Endodermal cell (in vitro differentiated cells): ENCODE measurements around the gene POGZ. TPM values are rescaled to one million over a fixed set of nuclear protein-coding genes. Genes with fewer than 3 reads are reported as not detected.

Source experiments
- DNase-seq: peaks from one replicate; pipeline ENCODE4 v3.0.0-alpha.2; 2017
- H3K27ac ChIP-seq: 2 replicates; pipeline ENCODE4 v1.5.1; 2013; ENCODE audit warnings: mild to moderate bottlenecking, low read depth, low read length, moderate library complexity
- H3K27me3 ChIP-seq: 2 replicates; pipeline ENCODE4 v1.6.1; 2013; ENCODE audit warnings: mild to moderate bottlenecking, low read length, moderate library complexity; ENCODE audit not compliant: insufficient read depth, control insufficient read depth, poor library complexity, severe bottlenecking
- H3K36me3 ChIP-seq: 2 replicates; pipeline ENCODE4 v1.7.0; 2013; ENCODE audit warnings: mild to moderate bottlenecking, low read length, moderate library complexity; ENCODE audit not compliant: control insufficient read depth, insufficient read depth
- H3K4me1 ChIP-seq: one replicate; pipeline ENCODE4 v1.7.0; 2013; ENCODE audit warnings: low read length; ENCODE audit not compliant: control insufficient read depth, insufficient read depth
- H3K4me3 ChIP-seq: 2 replicates; pipeline ENCODE4 v1.5.1; 2013; ENCODE audit warnings: mild to moderate bottlenecking, low read length, moderate library complexity
- H3K9ac ChIP-seq: 2 replicates; pipeline ENCODE4 v1.6.1; 2013; ENCODE audit warnings: mild to moderate bottlenecking, low read length, moderate library complexity; ENCODE audit not compliant: poor library complexity, severe bottlenecking; ENCODE audit errors: extremely low read depth
- H3K9me3 ChIP-seq: 2 replicates; pipeline ENCODE4 v1.6.1; 2013; ENCODE audit warnings: mild to moderate bottlenecking, low read length, moderate library complexity; ENCODE audit not compliant: control insufficient read depth
- H3K27ac Mint-ChIP-seq: 2 replicates; pipeline ENCODE4 v1.8.0; 2020; ENCODE audit warnings: mixed read lengths
- H3K27me3 Mint-ChIP-seq: 2 replicates; pipeline ENCODE4 v1.8.0; 2021; ENCODE audit warnings: mild to moderate bottlenecking, mixed read lengths; ENCODE audit not compliant: insufficient read depth
- H3K36me3 Mint-ChIP-seq: 2 replicates; pipeline ENCODE4 v1.8.0; 2020; ENCODE audit warnings: low read depth, mixed read lengths
- H3K4me1 Mint-ChIP-seq: 2 replicates; pipeline ENCODE4 v1.8.0; 2020; ENCODE audit warnings: mixed read lengths
- H3K4me3 Mint-ChIP-seq: 2 replicates; pipeline ENCODE4 v1.8.0; 2020; ENCODE audit warnings: mild to moderate bottlenecking, moderate library complexity, mixed read lengths
- H3K9me3 Mint-ChIP-seq: 2 replicates; pipeline ENCODE4 v1.8.0; 2020; ENCODE audit warnings: mild to moderate bottlenecking, mixed read lengths
- WGBS, 2 experiments: methylation state at CpG; one replicate each; pipeline versions ENCODE4 v1.1.5 to v1.1.7; 2013; ENCODE audit warnings: missing lambda C conversion rate in 2 of 2, mixed read lengths in 1 of 2; ENCODE audit not compliant: insufficient coverage in 1 of 2, insufficient read length in 1 of 2; 5-methylcytosine and 5-hydroxymethylcytosine counted together
- total RNA-seq, 2 donors: library from RNA; stranded (reverse); fragmentation: NEBNext Ultra II Directional in 1 of 2; extraction: Animal tissue kit (Norgen Biotek cat#: 25700) in 1 of 2; gene quantifications; 2 replicates in 1 of 2; 3 replicates in 1 of 2; pipeline ENCODE4 v1.2.1, GENCODE V29; 2021
- TF ChIP-seq, protein P1 (sequence below): fragments of 200-600 bp; sonication (generic); conservative IDR thresholded peaks from 2 replicates; pipeline ENCODE4 v1.5.0; 2021; ENCODE audit warnings: antibody characterized with exemption, mild to moderate bottlenecking

Gene POGZ
- total RNA-seq, 2 donors from 2014 or later = 138 to 165 TPM

DNA sequence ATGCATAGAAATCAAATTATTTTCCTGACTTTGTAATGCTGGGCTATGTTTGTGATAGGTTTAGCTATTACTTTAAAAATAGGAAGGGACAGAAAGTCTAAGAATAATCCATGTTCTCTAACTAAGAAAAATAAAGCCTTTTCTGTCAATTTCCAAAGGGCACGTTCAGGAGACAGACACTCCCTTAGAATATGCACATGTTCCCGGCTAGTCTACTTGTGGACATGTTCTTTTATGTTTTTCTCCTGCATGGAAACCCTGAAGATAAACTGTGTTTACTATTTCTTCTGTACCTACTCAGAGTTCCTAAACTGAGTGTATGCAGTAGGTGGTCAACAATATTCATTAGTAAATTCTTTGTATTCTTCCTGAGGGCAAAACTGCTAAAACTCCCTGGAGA lies 47.4 kb downstream of the POGZ start:
- 92 to 94% methylated on average over 2 of the region's 2 CpGs for WGBS, 2 experiments
- H3K4me1 ChIP-seq = no peaks in the 10 kb centered on the region
- no peak for DNase-seq
- no peaks in the 10 kb centered on the region for H3K27me3 Mint-ChIP-seq
- H3K27ac ChIP-seq = no peak overlapping the region
- peaks cover 84% of the 10 kb centered on the region for H3K36me3 ChIP-seq
- H3K4me3 Mint-ChIP-seq = no peak overlapping the region
- H3K4me1 Mint-ChIP-seq = no peaks in the 10 kb centered on the region
- no peaks in the 10 kb centered on the region for H3K9me3 ChIP-seq
- no peaks in the 10 kb centered on the region for H3K27me3 ChIP-seq
- H3K9ac ChIP-seq = no peak overlapping the region
- peaks cover 72% of the 10 kb centered on the region for H3K36me3 Mint-ChIP-seq
- TF ChIP-seq, protein P1, sequence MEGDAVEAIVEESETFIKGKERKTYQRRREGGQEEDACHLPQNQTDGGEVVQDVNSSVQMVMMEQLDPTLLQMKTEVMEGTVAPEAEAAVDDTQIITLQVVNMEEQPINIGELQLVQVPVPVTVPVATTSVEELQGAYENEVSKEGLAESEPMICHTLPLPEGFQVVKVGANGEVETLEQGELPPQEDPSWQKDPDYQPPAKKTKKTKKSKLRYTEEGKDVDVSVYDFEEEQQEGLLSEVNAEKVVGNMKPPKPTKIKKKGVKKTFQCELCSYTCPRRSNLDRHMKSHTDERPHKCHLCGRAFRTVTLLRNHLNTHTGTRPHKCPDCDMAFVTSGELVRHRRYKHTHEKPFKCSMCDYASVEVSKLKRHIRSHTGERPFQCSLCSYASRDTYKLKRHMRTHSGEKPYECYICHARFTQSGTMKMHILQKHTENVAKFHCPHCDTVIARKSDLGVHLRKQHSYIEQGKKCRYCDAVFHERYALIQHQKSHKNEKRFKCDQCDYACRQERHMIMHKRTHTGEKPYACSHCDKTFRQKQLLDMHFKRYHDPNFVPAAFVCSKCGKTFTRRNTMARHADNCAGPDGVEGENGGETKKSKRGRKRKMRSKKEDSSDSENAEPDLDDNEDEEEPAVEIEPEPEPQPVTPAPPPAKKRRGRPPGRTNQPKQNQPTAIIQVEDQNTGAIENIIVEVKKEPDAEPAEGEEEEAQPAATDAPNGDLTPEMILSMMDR = no peak
- no peak overlapping the region for H3K27ac Mint-ChIP-seq
- no peak overlapping the region for H3K4me3 ChIP-seq
- H3K9me3 Mint-ChIP-seq = no peaks in the 10 kb centered on the region

DNA sequence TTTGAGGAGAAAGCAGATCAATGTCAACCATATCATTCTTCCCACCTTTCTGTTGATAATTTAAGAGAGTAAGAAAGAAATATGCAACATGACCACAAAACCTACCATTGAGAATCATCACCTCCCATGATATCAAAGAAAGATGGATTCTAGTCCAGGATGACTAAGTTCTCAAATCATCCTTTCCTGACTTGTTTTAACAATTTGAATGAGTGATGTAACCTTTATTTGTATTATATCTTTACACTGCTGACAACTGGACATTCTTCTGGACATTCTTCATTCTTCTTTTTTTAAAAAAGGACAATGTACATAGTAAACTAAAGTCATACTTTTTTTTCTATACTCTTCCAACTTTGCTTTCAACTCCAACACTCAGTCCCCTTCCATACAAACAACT lies 50.4 kb downstream of the POGZ start:
- H3K27ac Mint-ChIP-seq = no peak overlapping the region
- Histone ChIP-seq H3K27ac (no peak overlapping the region), H3K9ac (no peak overlapping the region), H3K27me3 (no peaks in the 10 kb centered on the region), H3K9me3 (no peaks in the 10 kb centered on the region), H3K4me1 (no peaks in the 10 kb centered on the region), H3K36me3 (peaks cover 88% of the 10 kb centered on the region), H3K4me3 (no peak overlapping the region)
- no peaks in the 10 kb centered on the region for H3K27me3 Mint-ChIP-seq
- H3K4me3 Mint-ChIP-seq = no peak overlapping the region
- no peaks in the 10 kb centered on the region for H3K4me1 Mint-ChIP-seq
- no peak for DNase-seq
- H3K9me3 Mint-ChIP-seq = no peaks in the 10 kb centered on the region
- TF ChIP-seq, protein P1 = no peak
- H3K36me3 Mint-ChIP-seq = peaks cover 72% of the 10 kb centered on the region

DNA sequence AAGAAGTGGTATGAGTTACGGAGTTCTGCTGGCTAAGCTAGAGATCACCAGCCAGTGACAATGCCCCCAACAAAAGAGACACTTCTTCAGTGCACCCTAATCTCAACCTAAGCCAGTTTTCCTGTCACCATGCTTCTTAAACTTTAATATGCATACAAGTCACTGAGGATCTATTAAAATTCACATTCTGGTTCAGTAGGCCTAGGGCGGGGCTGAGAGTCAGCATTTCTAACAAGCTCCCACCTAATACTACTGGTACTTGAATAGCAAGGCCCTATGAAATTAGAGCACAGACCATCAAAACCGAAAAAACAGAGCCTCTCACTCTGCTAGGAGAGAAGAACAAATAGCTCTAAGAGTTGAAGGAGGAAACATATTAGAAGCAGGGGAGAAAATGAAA lies 52.0 kb downstream of the POGZ start:
- no peaks in the 10 kb centered on the region for H3K9me3 ChIP-seq
- no peak overlapping the region for H3K4me3 ChIP-seq
- H3K27me3 Mint-ChIP-seq = no peaks in the 10 kb centered on the region
- H3K36me3 ChIP-seq = peaks cover 87% of the 10 kb centered on the region
- peaks cover 73% of the 10 kb centered on the region for H3K36me3 Mint-ChIP-seq
- no peaks in the 10 kb centered on the region for H3K27me3 ChIP-seq
- H3K9me3 Mint-ChIP-seq = no peaks in the 10 kb centered on the region
- H3K4me1 ChIP-seq = no peaks in the 10 kb centered on the region
- no peak for DNase-seq
- 95 to 97% methylated on average over 3 of the region's 3 CpGs for WGBS, 2 experiments
- H3K4me1 Mint-ChIP-seq = no peaks in the 10 kb centered on the region
- H3K9ac ChIP-seq = no peak overlapping the region
- H3K27ac Mint-ChIP-seq = no peak overlapping the region
- TF ChIP-seq, protein P1 = no peak
- no peak overlapping the region for H3K4me3 Mint-ChIP-seq
- H3K27ac ChIP-seq = no peak overlapping the region
